ENCODE data around the gene RASGRP4. TPM values are rescaled to one million over a fixed set of nuclear protein-coding genes. Genes with fewer than 3 reads are reported as not detected.
"Not testable (repeated sequence)": the region's sequence is repeated elsewhere in the genome, so short reads cannot be mapped to it uniquely, and the experiment has no call there.

Gene RASGRP4, protein sequence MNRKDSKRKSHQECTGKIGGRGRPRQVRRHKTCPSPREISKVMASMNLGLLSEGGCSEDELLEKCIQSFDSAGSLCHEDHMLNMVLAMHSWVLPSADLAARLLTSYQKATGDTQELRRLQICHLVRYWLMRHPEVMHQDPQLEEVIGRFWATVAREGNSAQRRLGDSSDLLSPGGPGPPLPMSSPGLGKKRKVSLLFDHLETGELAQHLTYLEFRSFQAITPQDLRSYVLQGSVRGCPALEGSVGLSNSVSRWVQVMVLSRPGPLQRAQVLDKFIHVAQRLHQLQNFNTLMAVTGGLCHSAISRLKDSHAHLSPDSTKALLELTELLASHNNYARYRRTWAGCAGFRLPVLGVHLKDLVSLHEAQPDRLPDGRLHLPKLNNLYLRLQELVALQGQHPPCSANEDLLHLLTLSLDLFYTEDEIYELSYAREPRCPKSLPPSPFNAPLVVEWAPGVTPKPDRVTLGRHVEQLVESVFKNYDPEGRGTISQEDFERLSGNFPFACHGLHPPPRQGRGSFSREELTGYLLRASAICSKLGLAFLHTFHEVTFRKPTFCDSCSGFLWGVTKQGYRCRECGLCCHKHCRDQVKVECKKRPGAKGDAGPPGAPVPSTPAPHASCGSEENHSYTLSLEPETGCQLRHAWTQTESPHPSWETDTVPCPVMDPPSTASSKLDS
- total RNA-seq: 1 to 10 TPM; 1.8 to 3.6 TPM
- long read RNA-seq: 0 reads

DNA sequence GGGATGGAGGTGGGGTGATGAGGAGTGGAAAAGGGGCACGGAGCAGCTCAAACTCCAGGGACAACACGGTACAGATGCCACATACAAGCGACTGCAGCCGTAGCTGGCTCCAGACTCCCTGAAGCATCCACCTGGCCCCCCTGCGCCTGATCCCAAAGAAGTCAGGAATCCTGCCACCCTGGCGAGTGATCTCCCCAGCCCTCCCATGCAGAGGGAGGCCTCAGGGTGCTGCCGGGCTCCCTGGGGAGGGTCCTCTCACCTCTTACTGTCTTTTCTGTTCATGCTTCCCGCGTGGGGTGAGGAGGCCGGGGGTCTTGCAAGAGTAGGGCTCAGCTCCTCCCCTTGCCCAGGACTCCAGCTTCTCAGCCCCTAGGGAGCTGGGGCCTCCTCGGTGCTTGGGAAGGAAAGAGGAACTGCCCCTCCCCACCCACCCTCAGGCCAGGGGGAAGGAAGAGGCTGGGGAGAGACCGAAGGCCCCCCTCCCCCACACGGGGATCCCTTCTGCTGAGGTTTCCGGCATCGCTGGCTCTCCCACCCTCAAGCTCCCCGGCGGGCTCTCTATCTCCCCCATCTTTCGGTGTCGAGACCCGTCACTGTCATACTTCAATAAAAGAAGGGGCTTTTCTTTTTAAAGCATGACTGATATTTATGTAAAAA, at the start of gene RASGRP4:
Gene RASGRP4 (minus strand): TSS at position 410 of the 657 bp plus-strand sequence. CDS start 128 bp downstream, at position 282.
- intact Hi-C loops (cut with DNase I): no loop called here
- DNase-seq (peak; percentile 38), ATAC-seq (peak in 1 of 2 donors; percentile 72)

DNA sequence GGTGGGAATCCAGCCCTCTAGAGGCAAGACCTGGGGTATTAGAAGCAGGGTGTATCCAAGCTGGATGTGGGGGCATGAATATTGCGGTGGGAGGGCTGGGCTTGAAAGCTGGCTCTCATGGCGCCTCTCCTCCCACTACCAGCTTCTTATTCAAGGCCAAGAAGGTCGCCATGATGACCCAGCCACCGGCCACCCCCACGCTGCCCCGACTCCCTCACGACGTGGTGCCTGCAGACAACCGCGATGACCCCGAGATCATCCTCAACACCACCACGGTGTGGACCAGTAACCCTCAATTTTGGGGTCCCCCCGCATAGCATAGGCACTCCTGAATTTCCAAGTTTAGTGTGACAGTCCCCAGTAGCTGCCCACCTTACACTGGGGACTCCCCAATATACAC, 49.2 kb upstream of the RASGRP4 start:
- intact Hi-C loops (cut with DNase I): no loop called here
- no peak for DNase-seq
- ATAC-seq: no peak

DNA sequence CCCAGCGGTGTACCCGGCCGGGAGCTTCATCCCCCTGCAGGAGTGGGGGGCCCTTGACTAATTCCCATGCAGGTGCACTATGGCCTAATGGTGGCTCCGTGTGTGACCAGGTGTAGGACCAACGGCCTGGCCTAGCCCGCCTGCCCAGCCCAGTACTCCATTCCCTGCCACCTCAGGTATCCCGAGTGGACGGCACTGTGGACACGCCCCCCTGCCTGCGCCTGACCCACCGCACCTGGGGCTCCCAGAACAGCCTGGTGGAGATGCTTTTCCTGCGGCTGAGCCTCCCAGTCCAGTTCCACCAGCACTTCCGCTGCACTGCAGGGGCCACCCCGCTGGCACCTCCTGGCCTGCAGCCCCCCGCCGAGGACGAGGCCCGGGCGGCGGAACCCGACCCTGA, 47.2 kb upstream of the RASGRP4 start:
- intact Hi-C loops (cut with DNase I): no loop called here
- no peak for DNase-seq
- no peak for ATAC-seq

DNA sequence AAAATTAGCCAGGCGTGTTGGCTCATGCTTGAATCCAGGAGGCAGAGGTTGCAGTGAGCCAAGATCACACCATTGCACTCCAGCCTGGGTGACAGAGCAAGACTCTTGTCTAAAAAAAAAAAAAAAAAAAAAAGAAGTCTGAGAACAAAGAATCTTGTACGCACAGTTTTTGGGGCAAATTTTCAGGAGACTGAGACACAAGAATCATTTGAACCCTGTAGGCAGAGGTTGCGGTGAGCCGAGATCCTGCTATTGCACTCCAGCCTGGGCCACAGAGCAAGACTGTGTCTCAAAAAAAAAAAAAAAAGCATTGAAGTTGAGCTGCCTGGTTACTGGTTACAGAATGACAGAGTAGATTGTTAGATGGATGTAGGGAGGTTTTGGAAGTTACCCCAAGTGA, 46.7 kb upstream of the RASGRP4 start:
- ATAC-seq; DNase-seq; intact Hi-C loops (cut with DNase I): not testable (repeated sequence)

DNA sequence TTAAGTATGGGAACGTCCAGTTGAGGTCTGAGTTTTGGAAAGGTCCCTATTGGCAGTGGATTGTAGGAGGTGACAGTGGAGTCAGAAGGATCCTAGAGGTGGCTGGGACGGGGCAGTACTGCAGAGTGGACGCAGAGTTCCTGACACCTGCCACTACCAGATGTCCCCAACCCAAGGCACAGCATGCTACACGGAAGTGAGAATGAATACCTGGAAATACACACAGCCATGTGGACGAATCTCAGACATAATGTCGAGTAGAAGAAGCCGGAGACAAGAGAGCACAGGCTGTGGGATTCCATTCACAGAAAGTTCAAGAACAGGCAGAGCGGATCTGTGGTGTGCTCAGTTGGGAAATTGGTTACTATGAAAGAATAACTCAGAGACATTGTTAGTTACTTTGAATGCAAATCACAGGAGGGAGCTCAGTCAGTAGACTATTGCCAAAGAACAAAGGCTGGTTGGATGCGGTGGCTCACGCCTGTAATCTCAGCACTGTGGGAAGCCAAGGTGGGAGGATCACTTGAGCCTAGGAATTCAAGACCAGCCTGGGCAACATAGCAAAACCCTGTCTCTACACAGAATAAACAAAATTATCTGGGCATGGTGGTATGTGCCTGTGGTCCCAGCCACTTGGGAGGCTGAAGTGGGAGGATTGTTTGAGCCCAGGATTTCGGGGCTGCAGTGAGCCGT, 44.9 kb upstream of the RASGRP4 start:
- DNase-seq: no peak
- ATAC-seq: no peak
- intact Hi-C loops (cut with DNase I): no loop called here

DNA sequence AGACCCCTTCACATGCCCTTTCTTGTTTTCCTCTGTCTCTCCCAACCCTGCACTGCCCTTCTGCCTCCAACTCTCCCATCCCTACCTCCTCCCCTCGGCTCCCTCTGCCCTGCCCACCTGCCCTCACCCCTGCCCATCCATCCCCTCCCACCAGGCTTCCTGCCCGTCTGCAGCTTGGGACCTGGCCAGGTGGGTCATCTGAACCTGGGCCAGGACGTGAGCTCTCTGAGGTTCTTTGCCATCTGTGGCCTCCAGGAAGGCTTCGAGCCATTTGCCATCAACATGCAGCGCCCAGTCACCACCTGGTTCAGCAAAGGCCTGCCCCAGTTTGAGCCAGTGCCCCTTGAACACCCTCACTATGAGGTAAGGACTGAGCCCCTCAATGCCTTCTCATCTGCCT, 43.1 kb upstream of the RASGRP4 start:
- intact Hi-C loops (cut with DNase I): no loop called here
- DNase-seq: no peak
- no peak for ATAC-seq

DNA sequence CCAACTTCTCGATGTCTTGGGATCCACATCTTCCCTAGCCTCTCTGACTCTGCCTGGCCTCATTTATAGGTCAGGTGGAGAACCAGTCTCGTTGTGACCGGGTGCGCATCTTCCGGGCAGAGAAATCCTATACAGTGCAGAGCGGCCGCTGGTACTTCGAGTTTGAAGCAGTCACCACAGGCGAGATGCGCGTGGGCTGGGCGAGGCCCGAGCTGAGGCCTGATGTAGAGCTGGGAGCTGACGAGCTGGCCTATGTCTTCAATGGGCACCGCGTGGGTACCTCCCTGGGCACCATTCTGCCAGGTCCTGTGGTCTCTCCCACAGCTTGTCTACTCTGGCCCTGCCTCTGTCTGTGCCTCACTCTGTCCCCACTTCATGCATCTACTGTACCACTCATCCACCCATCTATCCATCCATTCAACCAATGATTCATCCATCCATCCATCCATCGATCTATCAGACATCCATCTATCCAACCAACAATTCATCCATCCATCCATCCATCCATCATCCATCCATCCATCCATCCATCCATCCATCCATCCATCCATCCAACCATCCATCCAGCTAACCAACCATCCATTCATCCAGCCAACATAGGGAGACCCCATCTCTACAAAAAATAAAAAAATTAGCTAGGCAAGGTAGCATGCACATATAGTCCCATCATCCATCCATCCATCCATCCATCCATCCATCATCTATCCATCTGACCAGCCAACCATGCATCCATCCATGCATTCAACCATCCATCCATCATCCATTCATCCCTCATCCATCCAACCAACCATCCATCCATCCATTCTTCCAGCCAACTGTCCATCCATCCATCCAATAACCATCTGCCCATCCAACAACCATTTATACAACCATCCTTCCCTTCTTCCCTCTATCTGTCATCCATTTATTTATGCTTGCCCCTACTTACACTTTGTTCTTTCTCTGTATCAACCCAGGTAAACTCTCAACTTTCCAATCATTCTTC, 41.8 kb upstream of the RASGRP4 start:
- DNase-seq (no peak), ATAC-seq (no peak)
- intact Hi-C loops (cut with DNase I): no loop called here

DNA sequence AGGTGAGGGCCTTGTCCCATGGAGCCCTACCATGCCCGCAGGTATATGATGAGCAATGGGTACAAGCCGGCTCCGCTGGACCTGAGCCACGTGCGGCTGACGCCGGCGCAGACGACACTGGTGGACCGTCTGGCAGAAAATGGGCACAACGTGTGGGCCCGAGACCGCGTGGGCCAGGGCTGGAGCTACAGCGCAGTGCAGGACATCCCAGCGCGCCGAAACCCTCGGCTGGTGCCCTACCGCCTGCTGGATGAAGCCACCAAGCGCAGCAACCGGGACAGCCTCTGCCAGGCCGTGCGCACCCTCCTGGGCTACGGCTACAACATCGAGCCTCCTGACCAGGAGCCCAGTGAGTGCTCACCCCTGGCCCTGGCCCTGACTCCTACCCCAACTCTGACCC, 40.0 kb upstream of the RASGRP4 start:
- no peak for ATAC-seq
- intact Hi-C loops (cut with DNase I): no loop called here

DNA sequence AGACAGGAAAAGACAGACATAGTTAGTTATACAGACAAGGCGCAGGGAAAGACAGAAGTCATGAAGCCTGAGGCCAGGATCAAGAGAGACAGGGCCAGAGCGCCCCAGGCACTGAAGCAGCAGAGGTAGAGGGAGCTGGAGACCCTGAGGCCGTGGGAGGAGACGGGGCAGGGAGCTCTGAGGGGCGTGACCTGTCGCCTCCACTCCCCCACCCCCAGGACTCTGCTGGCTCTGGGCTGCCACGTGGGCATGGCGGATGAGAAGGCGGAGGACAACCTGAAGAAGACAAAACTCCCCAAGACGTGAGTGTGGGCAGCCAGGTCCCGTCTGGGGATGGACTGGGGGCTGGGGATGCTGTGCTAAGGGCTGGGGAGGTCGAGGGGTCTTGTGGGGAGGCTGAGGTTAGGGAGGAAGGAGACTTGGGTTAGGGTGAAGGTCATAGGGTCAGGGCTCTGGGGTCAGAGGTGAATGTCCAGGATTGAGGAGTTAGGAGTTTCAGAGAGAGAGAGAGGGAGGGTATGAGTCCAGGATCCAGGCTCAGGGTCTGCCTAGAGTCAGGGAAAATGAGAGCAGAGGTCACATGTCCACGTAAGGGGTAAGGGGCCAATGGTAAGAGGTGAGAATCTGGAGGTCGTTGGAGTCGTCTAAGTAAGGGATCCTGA, 38.5 kb upstream of the RASGRP4 start:
- intact Hi-C loops (cut with DNase I): no loop called here
- DNase-seq (no peak), ATAC-seq (no peak)

More for the DNA sequence above, 40.0 kb upstream of the RASGRP4 start:
- DNase-seq: no peak

DNA sequence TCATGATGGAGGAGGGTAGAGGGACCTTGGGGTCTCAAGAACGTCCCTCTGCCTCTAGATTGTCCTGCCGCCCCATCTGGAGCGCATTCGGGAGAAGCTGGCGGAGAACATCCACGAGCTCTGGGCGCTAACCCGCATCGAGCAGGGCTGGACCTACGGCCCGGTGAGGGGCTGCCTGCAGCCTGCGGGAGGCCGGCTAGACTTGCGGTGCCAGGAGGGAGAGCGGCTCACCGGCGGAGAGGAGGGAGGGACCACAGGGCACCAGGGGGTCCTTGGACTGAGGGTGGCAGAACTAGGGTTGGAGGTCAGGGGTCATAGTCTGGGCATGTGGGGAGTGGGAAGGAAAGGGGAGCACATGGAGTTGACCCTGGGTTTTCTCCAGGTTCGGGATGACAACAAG, 37.3 kb upstream of the RASGRP4 start:
- no peak for ATAC-seq
- DNase-seq: no peak
- intact Hi-C loops (cut with DNase I): no loop called here

DNA sequence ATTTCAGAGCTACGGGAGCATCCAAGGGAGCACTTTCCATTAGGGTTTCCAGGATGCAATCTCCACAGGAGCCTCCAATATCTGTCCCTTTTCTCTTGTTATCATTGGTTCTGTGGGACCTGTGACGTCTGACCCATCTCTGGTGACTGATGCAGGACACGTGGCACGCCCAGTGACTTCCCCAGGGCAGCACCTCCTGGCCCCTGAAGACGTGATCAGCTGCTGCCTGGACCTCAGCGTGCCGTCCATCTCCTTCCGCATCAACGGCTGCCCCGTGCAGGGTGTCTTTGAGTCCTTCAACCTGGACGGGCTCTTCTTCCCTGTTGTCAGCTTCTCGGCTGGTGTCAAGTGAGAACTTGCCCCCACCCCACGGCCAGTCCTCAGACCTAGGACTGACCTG, 33.0 kb upstream of the RASGRP4 start:
- intact Hi-C loops (cut with DNase I): no loop called here
- no peak for DNase-seq
- ATAC-seq: no peak

DNA sequence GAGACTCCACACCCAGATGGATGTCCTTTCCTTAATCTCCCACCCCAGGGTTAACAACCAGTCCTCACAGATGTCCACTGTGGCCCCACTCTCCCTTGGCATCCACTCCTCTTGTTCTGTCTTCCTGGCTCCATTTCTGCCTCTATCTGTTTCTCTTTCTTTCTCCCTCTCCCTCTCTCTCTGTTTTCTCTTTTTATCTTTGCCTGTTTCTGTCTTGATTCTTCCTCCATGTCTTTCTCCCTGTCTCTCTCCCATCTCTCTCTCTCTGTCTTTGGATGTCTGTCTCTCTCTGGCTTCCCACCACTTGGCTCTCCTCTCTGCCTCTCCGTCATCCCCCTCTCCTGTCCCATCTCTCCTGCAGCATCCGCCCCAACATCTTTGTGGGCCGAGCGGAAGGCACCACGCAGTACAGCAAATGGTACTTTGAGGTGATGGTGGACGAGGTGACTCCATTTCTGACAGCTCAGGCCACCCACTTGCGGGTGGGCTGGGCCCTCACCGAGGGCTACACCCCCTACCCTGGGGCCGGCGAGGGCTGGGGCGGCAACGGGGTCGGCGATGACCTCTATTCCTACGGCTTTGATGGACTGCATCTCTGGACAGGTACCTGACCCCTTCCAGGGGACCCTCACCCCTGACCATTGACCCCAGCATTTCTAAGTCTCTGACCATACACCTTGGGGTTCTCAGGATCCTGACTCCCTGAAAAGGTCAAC, 31.8 kb upstream of the RASGRP4 start:
- no peak for ATAC-seq
- intact Hi-C loops (cut with DNase I): no loop called here
- DNase-seq: no peak

DNA sequence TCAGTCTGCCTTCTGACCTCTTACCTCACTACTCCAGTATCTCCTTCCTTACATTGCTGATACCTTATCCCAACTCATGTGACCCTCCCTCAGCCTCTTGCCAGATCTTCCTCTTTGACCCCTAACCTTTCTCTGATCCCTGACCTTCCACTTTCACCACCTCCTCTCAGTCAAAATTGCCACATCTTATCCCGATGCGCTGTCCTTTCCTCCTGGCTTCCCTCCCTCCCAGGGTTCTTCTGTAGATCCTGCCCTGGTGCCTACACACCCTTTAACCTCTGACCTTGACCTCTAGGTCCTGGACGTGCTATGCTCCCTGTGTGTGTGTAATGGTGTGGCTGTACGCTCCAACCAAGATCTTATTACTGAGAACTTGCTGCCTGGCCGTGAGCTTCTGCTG, 31.2 kb upstream of the RASGRP4 start:
- ATAC-seq (no peak), DNase-seq (no peak)
- intact Hi-C loops (cut with DNase I): no loop called here

DNA sequence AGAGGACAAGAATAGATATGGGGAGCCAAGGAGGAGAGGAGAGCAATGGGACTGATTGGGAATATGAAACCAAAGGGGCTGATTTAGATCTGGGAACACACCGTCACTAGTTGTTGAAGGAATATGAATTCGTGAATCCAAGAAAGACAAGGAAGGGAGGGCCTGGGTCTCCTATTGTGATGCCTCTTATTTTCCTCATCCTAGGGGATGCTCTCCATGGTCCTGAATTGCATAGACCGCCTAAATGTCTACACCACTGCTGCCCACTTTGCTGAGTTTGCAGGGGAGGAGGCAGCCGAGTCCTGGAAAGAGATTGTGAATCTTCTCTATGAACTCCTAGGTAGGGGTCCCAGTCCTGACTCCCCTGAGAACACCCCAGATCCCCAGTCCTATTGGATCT, 29.0 kb upstream of the RASGRP4 start:
- DNase-seq (no peak), ATAC-seq (no peak)
- intact Hi-C loops (cut with DNase I): no loop called here

DNA sequence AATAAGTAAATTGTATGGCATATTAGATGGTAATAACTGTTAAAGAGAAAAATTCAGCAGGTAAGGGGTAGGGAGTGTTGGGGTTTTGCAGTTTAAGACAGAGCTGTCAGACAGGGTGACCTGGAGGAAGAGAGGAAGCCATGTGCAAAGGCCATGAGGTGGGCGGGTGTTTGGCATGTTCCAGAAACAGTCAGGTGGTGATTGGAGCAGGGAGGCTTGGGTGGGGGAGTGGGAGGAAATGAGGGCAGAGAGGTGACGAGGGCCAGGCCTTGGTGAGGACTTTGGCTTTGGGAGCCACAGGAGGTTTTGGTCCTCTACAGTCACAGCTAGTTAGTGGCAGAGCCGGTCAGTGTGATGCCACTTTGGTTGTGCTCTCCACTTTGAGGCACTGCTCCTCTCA, 27.6 kb upstream of the RASGRP4 start:
- intact Hi-C loops (cut with DNase I): no loop called here
- no peak for ATAC-seq
- DNase-seq: no peak

DNA sequence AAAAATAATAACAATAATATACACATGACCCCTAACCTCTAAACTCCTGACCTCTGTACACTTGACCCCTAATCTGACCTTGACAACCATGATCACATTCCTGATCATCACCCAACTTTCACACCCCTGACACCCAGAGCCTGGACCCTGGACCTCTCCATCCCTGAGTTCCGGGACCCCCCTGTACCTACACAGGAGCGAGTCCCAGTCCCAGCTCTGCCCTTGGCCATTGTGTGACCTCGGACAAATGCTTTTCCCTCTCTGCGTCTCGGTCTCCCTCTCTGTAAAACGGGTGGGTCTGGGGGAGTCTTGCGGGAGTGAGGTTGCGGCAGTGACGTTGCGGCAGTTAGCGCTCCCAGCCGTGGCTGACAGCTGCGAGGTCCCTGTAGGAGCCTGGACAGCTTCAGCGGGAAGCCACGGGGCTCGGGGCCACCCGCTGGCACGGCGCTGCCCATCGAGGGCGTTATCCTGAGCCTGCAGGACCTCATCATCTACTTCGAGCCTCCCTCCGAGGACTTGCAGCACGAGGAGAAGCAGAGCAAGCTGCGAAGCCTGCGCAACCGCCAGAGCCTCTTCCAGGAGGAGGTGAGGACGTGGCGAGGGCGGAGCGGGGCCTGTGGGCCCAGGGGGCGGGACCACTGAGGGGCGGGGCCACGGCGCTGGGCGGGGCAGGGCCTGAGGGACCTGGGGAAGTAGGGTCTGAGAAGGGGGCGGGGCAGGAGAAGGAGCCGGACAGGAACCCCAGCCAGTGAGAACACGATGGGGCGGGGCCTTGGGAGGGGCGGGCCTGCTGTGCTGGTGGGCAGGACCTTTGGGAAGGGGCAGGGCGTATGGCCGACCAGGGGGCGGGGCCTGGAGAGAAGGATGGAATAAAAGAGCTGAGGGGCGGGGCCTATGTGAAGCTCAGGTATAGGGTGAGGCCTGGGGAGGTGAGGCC, 26.7 kb upstream of the RASGRP4 start:
- ATAC-seq (peak in 1 of 2 donors; percentile 39), DNase-seq (no peak)
- intact Hi-C loops (cut with DNase I): no loop called here
